ENCODE results near the gene COL13A1. TPM values are rescaled to one million over a fixed set of nuclear protein-coding genes. Genes with fewer than 3 reads are reported as not detected.

COL13A1 gene
- total and polyA plus RNA-seq, 10 donors, result 4.1 to 16.1 (median 9.5) TPM

DNA sequence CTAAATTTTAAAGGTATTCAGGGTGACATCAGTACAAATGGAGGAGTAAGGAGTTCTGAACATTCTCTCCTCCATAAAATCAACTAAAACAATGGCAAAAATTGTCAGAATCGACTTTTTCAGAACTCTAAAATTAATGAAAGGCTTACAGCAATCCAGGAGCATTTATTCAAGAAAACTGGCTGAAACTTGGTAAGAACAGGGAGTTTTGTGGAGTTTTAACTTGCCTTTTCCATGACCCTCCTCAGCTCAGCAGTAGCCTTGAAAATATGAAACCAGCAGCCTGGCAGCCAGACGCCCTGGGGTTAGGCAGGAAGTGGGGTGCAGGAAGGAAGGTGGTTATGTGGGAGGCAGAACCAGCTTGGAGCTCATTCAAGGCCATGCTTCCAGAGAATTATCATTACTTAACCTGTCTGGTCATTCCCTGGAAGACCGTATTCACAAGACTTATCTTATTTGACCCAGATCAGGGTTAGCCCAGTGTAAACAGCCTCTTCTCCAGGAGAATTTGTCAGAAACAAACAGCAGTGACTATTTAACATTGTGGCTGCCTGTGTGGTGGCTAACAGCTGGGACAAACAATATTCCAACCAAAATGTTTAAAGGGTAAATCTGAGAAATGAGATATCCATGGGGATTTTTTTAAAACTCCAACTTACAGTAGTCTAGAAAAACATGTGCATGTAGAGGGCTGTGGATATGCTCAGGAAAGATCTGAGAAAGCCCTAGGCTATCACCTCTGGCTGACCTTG is 175.3 kb downstream of the COL13A1 start:
- WGBS, 5 donors, result 36 to 51% (median 40%) methylated on average over 3 of the region's 3 CpGs
- peak in 1 of 3 donors; percentile 31 for TF ChIP-seq POLR2AphosphoS5 (IDR thresholded peaks at IDR 0.05)
- TF ChIP-seq POLR2A (IDR thresholded peaks at IDR 0.05), result no peak
- TF ChIP-seq, protein P1, sequence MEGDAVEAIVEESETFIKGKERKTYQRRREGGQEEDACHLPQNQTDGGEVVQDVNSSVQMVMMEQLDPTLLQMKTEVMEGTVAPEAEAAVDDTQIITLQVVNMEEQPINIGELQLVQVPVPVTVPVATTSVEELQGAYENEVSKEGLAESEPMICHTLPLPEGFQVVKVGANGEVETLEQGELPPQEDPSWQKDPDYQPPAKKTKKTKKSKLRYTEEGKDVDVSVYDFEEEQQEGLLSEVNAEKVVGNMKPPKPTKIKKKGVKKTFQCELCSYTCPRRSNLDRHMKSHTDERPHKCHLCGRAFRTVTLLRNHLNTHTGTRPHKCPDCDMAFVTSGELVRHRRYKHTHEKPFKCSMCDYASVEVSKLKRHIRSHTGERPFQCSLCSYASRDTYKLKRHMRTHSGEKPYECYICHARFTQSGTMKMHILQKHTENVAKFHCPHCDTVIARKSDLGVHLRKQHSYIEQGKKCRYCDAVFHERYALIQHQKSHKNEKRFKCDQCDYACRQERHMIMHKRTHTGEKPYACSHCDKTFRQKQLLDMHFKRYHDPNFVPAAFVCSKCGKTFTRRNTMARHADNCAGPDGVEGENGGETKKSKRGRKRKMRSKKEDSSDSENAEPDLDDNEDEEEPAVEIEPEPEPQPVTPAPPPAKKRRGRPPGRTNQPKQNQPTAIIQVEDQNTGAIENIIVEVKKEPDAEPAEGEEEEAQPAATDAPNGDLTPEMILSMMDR (IDR thresholded peaks at IDR 0.05 in 8 of 11, conservative IDR thresholded peaks at IDR 0.05 in 3 of 11), result no peak
- intact Hi-C loops (cut with DNase I; ENCODE audit: low total_unique reads), result no loop called here
- Histone ChIP-seq H3K27ac (no peak overlapping the region), H3K4me1 (peaks cover 0 to 3% (median 0%) of the 10 kb centered on the region in 6 donors), H3K9me3 (peaks cover 0 to 55% (median 41%) of the 10 kb centered on the region in 8 donors), H3K36me3 (no peaks in the 10 kb centered on the region), H3K4me3 (no peak overlapping the region), H3K27me3 (replicated peaks in 1 of 7) (peaks cover 0 to 31% (median 0%) of the 10 kb centered on the region in 7 donors)
- no peak for DNase-seq

DNA sequence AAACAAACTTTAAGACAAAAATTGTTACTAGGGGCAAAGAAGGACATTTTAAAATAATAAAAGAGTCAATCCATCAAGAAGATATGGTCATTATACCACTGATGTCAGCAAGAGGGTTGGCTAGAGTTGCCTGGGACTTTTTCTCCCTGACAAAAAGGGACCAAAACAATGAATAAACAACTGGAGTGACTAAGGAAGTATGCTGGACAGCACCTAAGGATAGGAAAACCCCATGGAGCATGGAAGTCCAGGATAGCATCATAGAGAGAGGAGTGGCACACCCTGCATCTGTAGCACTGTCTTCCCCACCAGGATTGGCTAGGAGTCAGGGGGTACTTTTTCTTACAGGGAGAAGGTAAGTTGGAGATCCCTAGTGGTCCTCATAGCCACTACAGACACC is 177.5 kb downstream of the COL13A1 start:
- H3K27me3 ChIP-seq (replicated peaks in 1 of 7), result peaks cover 0 to 52% (median 0%) of the 10 kb centered on the region in 7 donors
- H3K4me3 ChIP-seq, result no peak overlapping the region
- H3K27ac ChIP-seq, result no peak overlapping the region
- intact Hi-C loops (cut with DNase I; ENCODE audit: low total_unique reads), result no loop called here
- no peak for DNase-seq
- peaks cover 0 to 60% (median 47%) of the 10 kb centered on the region in 8 donors for H3K9me3 ChIP-seq
- no peak for TF ChIP-seq POLR2A (IDR thresholded peaks at IDR 0.05)
- TF ChIP-seq, protein P1 (IDR thresholded peaks at IDR 0.05 in 8 of 11, conservative IDR thresholded peaks at IDR 0.05 in 3 of 11), result no peak
- no peak for TF ChIP-seq POLR2AphosphoS5 (IDR thresholded peaks at IDR 0.05)
- H3K4me1 ChIP-seq, result peaks cover 0 to 3% (median 0%) of the 10 kb centered on the region in 6 donors
- no peaks in the 10 kb centered on the region for H3K36me3 ChIP-seq

DNA sequence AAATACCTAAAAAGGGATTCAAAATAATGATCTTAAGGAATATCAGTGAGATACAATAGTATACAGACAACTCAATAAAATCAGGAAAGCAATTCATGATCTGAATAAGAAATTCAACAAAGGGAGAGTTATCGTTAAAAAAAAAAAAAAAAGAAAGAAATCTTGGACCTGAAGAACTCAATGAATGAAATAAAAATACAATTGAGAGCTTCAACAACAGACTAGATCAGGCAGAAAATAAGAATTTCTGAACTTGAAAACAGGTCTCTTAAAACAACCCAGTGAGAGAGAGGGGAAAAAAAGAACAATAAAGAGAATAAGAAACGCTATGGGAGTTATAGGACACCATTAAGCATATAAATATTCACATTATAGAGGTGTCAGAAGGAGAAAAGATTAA is 179.0 kb downstream of the COL13A1 start:
- WGBS, 5 donors, result 78 to 91% (median 89%) methylated on average over 2 of the region's 2 CpGs
- H3K4me3 ChIP-seq, result no peak overlapping the region
- intact Hi-C loops (cut with DNase I; ENCODE audit: low total_unique reads), result no loop called here
- no peak overlapping the region for H3K27ac ChIP-seq
- no peak for TF ChIP-seq POLR2A (IDR thresholded peaks at IDR 0.05)
- no peak for TF ChIP-seq POLR2AphosphoS5 (IDR thresholded peaks at IDR 0.05)
- TF ChIP-seq, protein P1 (IDR thresholded peaks at IDR 0.05 in 8 of 11, conservative IDR thresholded peaks at IDR 0.05 in 3 of 11), result no peak
- peaks cover 0 to 60% (median 47%) of the 10 kb centered on the region in 8 donors for H3K9me3 ChIP-seq
- H3K36me3 ChIP-seq, result no peaks in the 10 kb centered on the region
- no peak for DNase-seq
- H3K4me1 ChIP-seq, result peaks cover 0 to 3% (median 0%) of the 10 kb centered on the region in 6 donors
- H3K27me3 ChIP-seq (replicated peaks in 1 of 7), result peaks cover 0 to 64% (median 0%) of the 10 kb centered on the region in 7 donors

DNA sequence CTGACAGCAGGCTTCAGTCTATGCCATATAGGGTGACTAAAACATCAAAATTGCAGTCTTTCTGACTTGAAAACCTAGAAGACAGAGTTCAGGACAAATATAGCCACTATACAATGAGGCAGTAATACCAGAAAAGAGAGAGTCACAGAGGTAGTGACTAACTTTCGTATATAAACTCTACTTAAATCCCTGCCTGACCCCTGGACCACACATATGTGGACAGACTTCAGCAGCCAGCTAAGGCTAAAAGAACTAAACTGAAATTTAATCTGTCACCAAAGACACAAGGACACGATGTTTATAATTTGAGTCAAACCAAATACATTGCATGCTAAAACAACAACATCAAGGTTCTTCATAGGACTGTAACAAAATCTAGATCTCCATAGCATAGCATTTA is 186.4 kb downstream of the COL13A1 start:
- Histone ChIP-seq H3K4me1 (no peaks in the 10 kb centered on the region), H3K9me3 (no peaks in the 10 kb centered on the region), H3K4me3 (no peak overlapping the region), H3K27ac (no peak overlapping the region), H3K27me3 (replicated peaks in 1 of 7) (peaks cover 0 to 22% (median 4%) of the 10 kb centered on the region in 7 donors), H3K36me3 (no peaks in the 10 kb centered on the region)
- DNase-seq, result no peak
- intact Hi-C loops (cut with DNase I; ENCODE audit: low total_unique reads), result no loop called here
- 70 to 83% (median 76%) methylated on average over 2 of the region's 2 CpGs for WGBS, 5 donors
- no peak for TF ChIP-seq POLR2AphosphoS5 (IDR thresholded peaks at IDR 0.05)
- TF ChIP-seq, protein P1 (IDR thresholded peaks at IDR 0.05 in 8 of 11, conservative IDR thresholded peaks at IDR 0.05 in 3 of 11), result no peak
- no peak for TF ChIP-seq POLR2A (IDR thresholded peaks at IDR 0.05)
